Spleen (tissue), 11 donors: ENCODE results near the gene SHISA6. TPM values are rescaled to one million over a fixed set of nuclear protein-coding genes. Genes with fewer than 3 reads are reported as not detected.

Experiments used
- DNase-seq: peaks from one replicate; pipeline ENCODE4 v3.0.0-alpha.2; 2020
- H3K27ac ChIP-seq, 8 donors: fragments of 200-600 bp; sonication (generic) in 7 of 8; 1 replicate in 4 of 8; 2 replicates in 4 of 8; pipeline versions ENCODE4 v1.5.0 to v1.8.0; 2016 to 2021; ENCODE audit warnings: inconsistent platforms in 4 of 8, mild to moderate bottlenecking in 4 of 8, moderate library complexity in 1 of 8
- H3K27me3 ChIP-seq, 7 donors: fragments of 200-600 bp; sonication (generic) in 6 of 7; replicated peaks in 1 of 7; 1 replicate in 4 of 7; 2 replicates in 3 of 7; pipeline versions ENCODE4 v1.5.0 to v1.8.0; 2016 to 2021; ENCODE audit warnings: inconsistent platforms in 3 of 7, mild to moderate bottlenecking in 1 of 7
- H3K36me3 ChIP-seq, 6 donors: fragments of 200-600 bp; sonication (generic) in 5 of 6; 1 replicate in 4 of 6; 2 replicates in 2 of 6; pipeline versions ENCODE4 v1.5.0 to v1.8.0; 2016 to 2021; ENCODE audit warnings: inconsistent platforms in 2 of 6
- H3K4me1 ChIP-seq, 6 donors: fragments of 200-600 bp; sonication (generic) in 5 of 6; 1 replicate in 3 of 6; 2 replicates in 3 of 6; pipeline versions ENCODE4 v1.5.0 to v1.8.0; 2016 to 2021; ENCODE audit warnings: inconsistent platforms in 3 of 6
- H3K4me3 ChIP-seq, 8 donors: fragments of 200-600 bp; sonication (generic) in 7 of 8; 1 replicate in 4 of 8; 2 replicates in 4 of 8; pipeline versions ENCODE4 v1.5.0 to v1.8.0; 2016 to 2021; ENCODE audit warnings: inconsistent platforms in 4 of 8, mild to moderate bottlenecking in 4 of 8, moderate library complexity in 2 of 8
- H3K9me3 ChIP-seq, 8 donors: fragments of 200-600 bp; sonication (generic) in 7 of 8; 1 replicate in 4 of 8; 2 replicates in 4 of 8; pipeline versions ENCODE4 v1.5.0 to v1.8.0; 2016 to 2021; ENCODE audit warnings: inconsistent platforms in 4 of 8
- POLR2A ChIP-seq, 3 donors: fragments of 450-650 bp; IDR thresholded peaks; one replicate each; pipeline ENCODE4 v1.5.1; 2017; ENCODE audit warnings: antibody characterized with exemption in 3 of 3, mild to moderate bottlenecking in 1 of 3
- POLR2AphosphoS5 ChIP-seq, 3 donors: sonication (generic); formaldehyde crosslinking; IDR thresholded peaks; one replicate each; pipeline ENCODE4 v1.5.1; 2017; ENCODE audit warnings: antibody characterized with exemption in 3 of 3
- WGBS, 5 donors: extraction: QIAGEN DNeasy Blood & Tissue Kit in 3 of 5; methylation state at CpG; one replicate each; pipeline versions ENCODE4 v1.1.5 to v1.1.7; 2013 to 2018; 5-methylcytosine and 5-hydroxymethylcytosine counted together
- intact Hi-C: fragments of 100-400 bp; cut with DNase I; formaldehyde crosslinking; loops from one replicate; pipeline ENCODE4 v1.15.0; 2023; ENCODE audit warnings: low total_unique reads
- polyA plus RNA-seq, 3 donors: library from polyadenylated mRNA; stranded (reverse); fragments of 200-250 nt; gene quantifications; one replicate each; pipeline ENCODE4 v1.2.1, GENCODE V29; 2013
- total RNA-seq, 7 donors: library from RNA; depleted of rRNA in 3 of 7; stranded (reverse); fragments of >200 nt in 3 of 7; fragmentation: NEBNext Ultra II Directional in 4 of 7; extraction: Animal tissue kit (Norgen Biotek cat#: 25700) in 4 of 7; gene quantifications; one replicate each; pipeline versions ENCODE4 v1.1.0 to v1.2.1, GENCODE V29; 2016 to 2021
- TF ChIP-seq, protein P1 (sequence below), 11 experiments: fragments of 200-600 bp in 7 of 11; fragments of 450-650 bp in 4 of 11; sonication (generic) in 4 of 11; IDR thresholded peaks in 8 of 11; conservative IDR thresholded peaks in 3 of 11; 1 replicate in 7 of 11; 2 replicates in 4 of 11; pipeline versions ENCODE4 v1.4.0 to v1.8.0; 2016 to 2021; ENCODE audit warnings: antibody characterized with exemption in 11 of 11, inconsistent platforms in 4 of 11, mild to moderate bottlenecking in 1 of 11
- donor health status: healthy with polysubstance abuse.
- donor health status: DM: no; HTN: no; CAD: no; lungs with moderate emphysema.
- donor health status: DM: no; HTN: no; CAD: no.
- donor health status: Bipolar disorder and iron deficiency.
- donor health status: healthy.
- donor health status: DM: no; HTN: no; CAD: no.
- donor health status: DM: yes; HTN: yes; CAD: no.

SHISA6 gene
- total and polyA plus RNA-seq, 10 donors: under 0.01 to 0.35 (median 0.10) TPM; not detected in 3

DNA sequence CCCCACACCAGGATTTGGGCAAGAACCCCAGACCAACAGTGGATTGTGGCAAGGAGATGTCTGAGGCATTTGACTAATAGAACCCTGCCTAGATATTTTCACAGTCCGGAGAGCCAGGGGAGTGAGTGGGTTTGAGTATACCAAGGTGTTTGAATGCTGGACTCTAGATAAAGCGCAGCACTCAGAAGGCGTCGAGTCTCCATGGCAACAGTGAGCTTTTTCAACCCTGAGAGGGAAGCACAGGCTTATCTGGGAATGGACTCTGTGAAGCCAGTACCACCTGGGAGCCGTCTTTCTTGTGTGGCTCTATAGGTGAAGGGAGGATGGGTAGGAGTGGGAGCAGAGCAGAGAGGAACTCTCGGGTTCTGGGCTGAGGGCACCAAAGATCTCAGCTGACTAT, 147.0 kb downstream of the SHISA6 start:
- Histone ChIP-seq H3K4me3 (no peak overlapping the region), H3K9me3 (peaks cover 0 to 51% (median 7%) of the 10 kb centered on the region in 8 donors), H3K4me1 (no peaks in the 10 kb centered on the region), H3K27me3 (no peaks in the 10 kb centered on the region), H3K27ac (no peak overlapping the region), H3K36me3 (no peaks in the 10 kb centered on the region)
- intact Hi-C loops: no loop called here
- no peak for DNase-seq
- whole genome bisulfite sequencing, 5 donors: 61 to 70% (median 66%) methylated on average over 6 of the region's 6 CpGs
- TF ChIP-seq POLR2AphosphoS5 (IDR thresholded peaks at IDR 0.05): no peak
- TF ChIP-seq, protein P1, sequence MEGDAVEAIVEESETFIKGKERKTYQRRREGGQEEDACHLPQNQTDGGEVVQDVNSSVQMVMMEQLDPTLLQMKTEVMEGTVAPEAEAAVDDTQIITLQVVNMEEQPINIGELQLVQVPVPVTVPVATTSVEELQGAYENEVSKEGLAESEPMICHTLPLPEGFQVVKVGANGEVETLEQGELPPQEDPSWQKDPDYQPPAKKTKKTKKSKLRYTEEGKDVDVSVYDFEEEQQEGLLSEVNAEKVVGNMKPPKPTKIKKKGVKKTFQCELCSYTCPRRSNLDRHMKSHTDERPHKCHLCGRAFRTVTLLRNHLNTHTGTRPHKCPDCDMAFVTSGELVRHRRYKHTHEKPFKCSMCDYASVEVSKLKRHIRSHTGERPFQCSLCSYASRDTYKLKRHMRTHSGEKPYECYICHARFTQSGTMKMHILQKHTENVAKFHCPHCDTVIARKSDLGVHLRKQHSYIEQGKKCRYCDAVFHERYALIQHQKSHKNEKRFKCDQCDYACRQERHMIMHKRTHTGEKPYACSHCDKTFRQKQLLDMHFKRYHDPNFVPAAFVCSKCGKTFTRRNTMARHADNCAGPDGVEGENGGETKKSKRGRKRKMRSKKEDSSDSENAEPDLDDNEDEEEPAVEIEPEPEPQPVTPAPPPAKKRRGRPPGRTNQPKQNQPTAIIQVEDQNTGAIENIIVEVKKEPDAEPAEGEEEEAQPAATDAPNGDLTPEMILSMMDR (IDR thresholded peaks at IDR 0.05 in 8 of 11, conservative IDR thresholded peaks at IDR 0.05 in 3 of 11): no peak
- TF ChIP-seq POLR2A (IDR thresholded peaks at IDR 0.05): no peak

DNA sequence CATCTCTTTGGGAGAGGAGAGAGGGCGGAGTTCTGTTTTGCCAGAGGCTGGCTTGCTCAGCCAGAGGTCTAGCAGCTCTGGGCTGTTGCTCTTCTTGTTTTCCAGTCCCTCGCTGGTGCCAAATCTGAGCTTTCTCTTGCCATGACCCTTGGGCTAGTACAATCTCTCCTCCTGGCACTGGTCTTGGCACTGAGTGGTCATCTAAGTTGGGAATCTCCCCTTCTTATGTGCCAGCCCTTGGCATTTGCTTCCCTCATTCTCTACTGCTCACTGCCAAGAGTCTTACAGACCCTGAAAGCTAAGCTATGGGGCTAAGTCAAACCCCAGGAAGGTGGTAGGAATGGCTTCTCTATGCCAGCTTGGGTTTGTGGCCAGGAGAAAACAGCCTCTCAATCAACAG, 148.6 kb downstream of the SHISA6 start:
- peaks cover 0 to 46% (median 7%) of the 10 kb centered on the region in 8 donors for H3K9me3 ChIP-seq
- whole genome bisulfite sequencing, 5 donors: 69 to 84% (median 79%) methylated on average over 2 of the region's 2 CpGs
- no peaks in the 10 kb centered on the region for H3K4me1 ChIP-seq
- no peaks in the 10 kb centered on the region for H3K36me3 ChIP-seq
- DNase-seq: no peak
- TF ChIP-seq POLR2AphosphoS5 (IDR thresholded peaks at IDR 0.05): no peak
- no peak overlapping the region for H3K4me3 ChIP-seq
- intact Hi-C loops: no loop called here
- no peaks in the 10 kb centered on the region for H3K27me3 ChIP-seq
- no peak overlapping the region for H3K27ac ChIP-seq

DNA sequence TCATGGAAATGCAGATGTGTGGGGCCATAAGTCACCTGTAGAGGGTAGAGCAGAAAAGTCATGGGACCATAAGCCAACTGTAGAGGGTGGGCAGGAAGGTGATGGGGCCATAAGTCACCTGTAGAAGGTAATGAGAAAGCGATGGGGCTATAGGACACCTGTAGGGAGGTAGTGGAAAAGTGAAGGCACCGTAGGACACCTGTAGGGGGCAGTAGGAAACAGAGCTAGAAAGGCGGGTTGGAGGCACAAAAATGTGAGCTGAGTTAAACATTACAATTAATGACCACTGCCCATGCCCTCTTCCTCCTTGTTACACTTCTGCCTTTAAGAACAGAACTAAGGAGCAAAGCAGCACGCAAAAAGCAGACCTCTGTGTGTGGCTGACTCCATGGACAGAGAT, 150.1 kb downstream of the SHISA6 start:
- peaks cover 0 to 39% (median 9%) of the 10 kb centered on the region in 8 donors for H3K9me3 ChIP-seq
- 58 to 64% (median 60%) methylated on average over 4 of the region's 4 CpGs for WGBS, 5 donors
- DNase-seq: no peak
- H3K27ac ChIP-seq: no peak overlapping the region
- no peaks in the 10 kb centered on the region for H3K36me3 ChIP-seq
- no peaks in the 10 kb centered on the region for H3K27me3 ChIP-seq
- no peak overlapping the region for H3K4me3 ChIP-seq
- no peaks in the 10 kb centered on the region for H3K4me1 ChIP-seq
- intact Hi-C loops: no loop called here
- no peak for TF ChIP-seq POLR2AphosphoS5 (IDR thresholded peaks at IDR 0.05)
- TF ChIP-seq, protein P1 (IDR thresholded peaks at IDR 0.05 in 8 of 11, conservative IDR thresholded peaks at IDR 0.05 in 3 of 11): no peak
- TF ChIP-seq POLR2A (IDR thresholded peaks at IDR 0.05): no peak

DNA sequence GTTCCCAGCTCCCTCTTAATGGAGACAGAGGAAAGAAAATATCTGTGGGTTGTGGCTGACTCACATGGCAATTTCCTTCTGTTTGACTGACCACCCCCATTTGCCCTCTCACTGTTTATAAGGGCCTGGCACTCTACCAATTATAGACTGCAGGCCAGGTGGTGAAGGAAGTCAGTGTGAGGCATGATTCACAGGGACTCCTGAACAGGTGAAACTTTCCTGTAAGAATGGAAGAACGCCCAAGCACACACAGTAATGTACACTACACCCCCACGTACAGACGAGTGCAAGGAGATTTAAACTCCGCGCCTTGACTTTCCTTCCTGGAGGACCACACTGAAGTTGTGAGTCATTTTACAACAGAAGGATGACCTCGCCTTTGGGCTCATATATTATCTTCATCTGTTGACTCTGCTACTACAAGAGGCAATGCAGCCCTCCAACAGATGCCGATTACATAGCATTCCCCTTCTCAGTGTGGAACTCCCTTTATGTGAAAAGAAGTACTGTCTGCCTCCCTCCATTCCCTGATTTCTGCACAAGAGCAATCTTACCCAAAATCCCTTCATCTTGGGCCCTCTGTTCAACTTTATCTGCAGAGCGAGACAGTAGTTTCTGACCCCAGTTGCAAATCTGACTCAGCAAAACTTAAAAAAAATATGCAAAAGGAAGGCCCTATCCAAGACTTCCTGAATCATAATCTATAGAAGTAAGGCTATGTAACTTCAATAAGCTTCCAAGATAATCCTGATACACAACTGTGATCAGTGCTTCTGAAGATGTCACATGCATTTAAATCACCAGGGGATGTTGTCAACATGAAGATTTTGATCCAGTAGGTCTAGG, 163.6 kb downstream of the SHISA6 start:
- TF ChIP-seq, protein P1 (IDR thresholded peaks at IDR 0.05 in 8 of 11, conservative IDR thresholded peaks at IDR 0.05 in 3 of 11): no peak
- TF ChIP-seq POLR2A (IDR thresholded peaks at IDR 0.05) (no peak), POLR2AphosphoS5 (IDR thresholded peaks at IDR 0.05) (no peak)
- DNase-seq: no peak
- no peaks in the 10 kb centered on the region for H3K27me3 ChIP-seq
- WGBS, 5 donors: 72 to 91% (median 81%) methylated on average over 8 of the region's 8 CpGs
- intact Hi-C loops: no loop called here
- H3K4me1 ChIP-seq: no peaks in the 10 kb centered on the region
- no peak overlapping the region for H3K4me3 ChIP-seq
- no peaks in the 10 kb centered on the region for H3K36me3 ChIP-seq
- H3K9me3 ChIP-seq: peaks cover 0 to 51% (median 33%) of the 10 kb centered on the region in 8 donors
- H3K27ac ChIP-seq: no peak overlapping the region
